Amygdala (tissue), 56 donors: ENCODE measurements around the gene PTPRR.
"Not testable (repeated sequence)": the region's sequence is repeated elsewhere in the genome, so short reads cannot be mapped to it uniquely, and the experiment has no call there.

ENCODE experiments used
- DNase-seq, 56 donors: peaks; one replicate each; lab custom pipeline; 2025; lab: John Stamatoyannopoulos, UW

Gene PTPRR

GRCh38 chr12:70756791-70757190 is 163.7 kb downstream of the PTPRR start:
- DNase-seq = no peak

GRCh38 chr12:70756118-70756517 is 164.4 kb downstream of the PTPRR start:
- no peak for DNase-seq

GRCh38 chr12:70754330-70754741 is 166.2 kb downstream of the PTPRR start:
- peak in 1 of 56 donors; percentile 10 for DNase-seq

GRCh38 chr12:70752327-70752726 is 168.2 kb downstream of the PTPRR start:
- no peak for DNase-seq

- DNase-seq = peak in 1 of 56 donors; percentile 2
Observed at GRCh38 chr12:70749931-70750330, 170.6 kb downstream of the PTPRR start.

- DNase-seq = no peak
Observed at GRCh38 chr12:70748809-70749208, 171.7 kb downstream of the PTPRR start.

GRCh38 chr12:70747445-70748260 is 172.9 kb downstream of the PTPRR start:
- peak in 1 of 56 donors; percentile 5 for DNase-seq

- DNase-seq = no peak
Observed at GRCh38 chr12:70745048-70745447, 175.5 kb downstream of the PTPRR start.

- no peak for DNase-seq
Observed at GRCh38 chr12:70744178-70744577, 176.4 kb downstream of the PTPRR start.

- no peak for DNase-seq
Observed at GRCh38 chr12:70741256-70741655, 179.3 kb downstream of the PTPRR start.

- DNase-seq = no peak
Observed at GRCh38 chr12:70739756-70740155, 180.8 kb downstream of the PTPRR start.

- no peak for DNase-seq
Observed at GRCh38 chr12:70736351-70737133, 184.0 kb downstream of the PTPRR start.

- DNase-seq = not testable (repeated sequence)
Observed at GRCh38 chr12:70735197-70735596, 185.3 kb downstream of the PTPRR start.

GRCh38 chr12:70733385-70733784 is 187.2 kb downstream of the PTPRR start:
- DNase-seq = peak in 14 of 56 donors; percentile 1 to 66 (median 14)

GRCh38 chr12:70732287-70732686 is 188.3 kb downstream of the PTPRR start:
- DNase-seq = no peak

- DNase-seq = no peak
Observed at GRCh38 chr12:70730675-70731180, 189.8 kb downstream of the PTPRR start.

- DNase-seq = no peak
Observed at GRCh38 chr12:70724444-70724843, 196.1 kb downstream of the PTPRR start.

GRCh38 chr12:70722584-70723343 is 197.8 kb downstream of the PTPRR start:
- no peak for DNase-seq

GRCh38 chr12:70721656-70722357 is 198.7 kb downstream of the PTPRR start:
- DNase-seq = no peak

- DNase-seq = no peak
Observed at GRCh38 chr12:70721216-70721615, 199.3 kb downstream of the PTPRR start.
